K562 (cell line): Measurements from ENCODE around the gene KCNK6.

Experiments used
- KLF6 ChIP-seq: fragments of 250-450 bp; sonication (Bioruptor Pico); IDR thresholded peaks from 2 replicates; pipeline ENCODE4 v1.4.0; 2020; ENCODE audit warnings: mild to moderate bottlenecking, moderate library complexity, borderline replicate concordance
- POLR2A ChIP-seq: fragments of 450-650 bp; conservative IDR thresholded peaks from 2 replicates; pipeline ENCODE4 v1.6.1; 2016
- THRAP3 ChIP-seq: fragments of 450-650 bp; IDR thresholded peaks from 2 replicates; pipeline ENCODE4 v1.6.1; 2016; ENCODE audit warnings: mild to moderate bottlenecking, inconsistent platforms, borderline replicate concordance
- TF ChIP-seq, protein P1 (sequence below): sonication (generic); formaldehyde crosslinking; IDR thresholded peaks from 2 replicates; pipeline ENCODE4 v1.8.1; 2023; ENCODE audit warnings: mild to moderate bottlenecking, missing genetic modification reagents

DNA sequence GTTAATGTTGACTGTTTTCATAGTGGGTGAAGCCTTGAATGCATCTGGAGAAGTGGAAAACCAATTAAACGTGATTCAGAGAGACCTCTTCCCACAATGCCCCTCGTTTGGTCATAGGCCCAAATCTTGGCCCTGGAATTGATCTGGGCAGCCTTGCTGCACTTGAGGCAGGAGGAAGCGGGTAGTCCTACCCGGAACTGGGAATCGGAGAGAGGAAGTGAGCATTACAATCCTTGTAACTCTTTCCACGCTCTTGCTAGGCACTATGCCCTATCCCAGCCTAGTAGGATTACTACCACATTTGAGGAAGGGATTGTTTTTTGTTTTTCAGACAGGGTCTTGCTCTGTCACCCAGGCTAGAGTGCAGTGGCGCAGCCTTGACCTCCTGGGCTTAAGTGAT, 3.6 kb downstream of the KCNK6 start:
- no peak for TF ChIP-seq THRAP3
- TF ChIP-seq, protein P1, sequence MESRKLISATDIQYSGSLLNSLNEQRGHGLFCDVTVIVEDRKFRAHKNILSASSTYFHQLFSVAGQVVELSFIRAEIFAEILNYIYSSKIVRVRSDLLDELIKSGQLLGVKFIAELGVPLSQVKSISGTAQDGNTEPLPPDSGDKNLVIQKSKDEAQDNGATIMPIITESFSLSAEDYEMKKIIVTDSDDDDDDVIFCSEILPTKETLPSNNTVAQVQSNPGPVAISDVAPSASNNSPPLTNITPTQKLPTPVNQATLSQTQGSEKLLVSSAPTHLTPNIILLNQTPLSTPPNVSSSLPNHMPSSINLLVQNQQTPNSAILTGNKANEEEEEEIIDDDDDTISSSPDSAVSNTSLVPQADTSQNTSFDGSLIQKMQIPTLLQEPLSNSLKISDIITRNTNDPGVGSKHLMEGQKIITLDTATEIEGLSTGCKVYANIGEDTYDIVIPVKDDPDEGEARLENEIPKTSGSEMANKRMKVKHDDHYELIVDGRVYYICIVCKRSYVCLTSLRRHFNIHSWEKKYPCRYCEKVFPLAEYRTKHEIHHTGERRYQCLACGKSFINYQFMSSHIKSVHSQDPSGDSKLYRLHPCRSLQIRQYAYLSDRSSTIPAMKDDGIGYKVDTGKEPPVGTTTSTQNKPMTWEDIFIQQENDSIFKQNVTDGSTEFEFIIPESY (CRISPR knock-in tag): no peak
- TF ChIP-seq KLF6 (CRISPR knock-in tag): no peak
- TF ChIP-seq POLR2A: no peak
